Aorta (tissue), 5 donors: ENCODE measurements around the gene LAPTM5. TPM values are rescaled to one million over a fixed set of nuclear protein-coding genes. Genes with fewer than 3 reads are reported as not detected.

Experiments
- ATAC-seq: fragments of 200-7000 bp; cut with Tn5 transposase; one replicate; pipeline ENCODE4 v1.9.1; 2022; ENCODE audit warnings: moderate library complexity; ENCODE audit not compliant: low FRiP score
- DNase-seq, 2 donors: peaks; one replicate each; pipeline ENCODE4 v3.0.0-alpha.2; 2020
- H3K27ac ChIP-seq, 2 donors: one replicate each; pipeline ENCODE4 v1.5.1; 2013; ENCODE audit warnings: low read length in 2 of 2, mild to moderate bottlenecking in 2 of 2, moderate library complexity in 2 of 2, control low read depth in 1 of 2, inconsistent platforms in 1 of 2, low read depth in 1 of 2
- H3K27me3 ChIP-seq, 2 donors: one replicate each; pipeline ENCODE4 v1.6.1; 2013; ENCODE audit warnings: control low read depth in 1 of 2, low read length in 1 of 2, mild to moderate bottlenecking in 1 of 2, moderate library complexity in 1 of 2; ENCODE audit not compliant: insufficient read depth in 2 of 2, control insufficient read depth in 1 of 2
- H3K36me3 ChIP-seq, 2 donors: one replicate each; pipeline ENCODE4 v1.6.1; 2013; ENCODE audit warnings: control low read depth in 1 of 2, low read length in 1 of 2, mild to moderate bottlenecking in 1 of 2; ENCODE audit not compliant: insufficient read depth in 2 of 2, control insufficient read depth in 1 of 2
- H3K4me1 ChIP-seq, 2 donors: one replicate each; pipeline ENCODE4 v1.6.1; 2013; ENCODE audit warnings: low read length in 2 of 2, control low read depth in 1 of 2, mild to moderate bottlenecking in 1 of 2, moderate library complexity in 1 of 2; ENCODE audit not compliant: insufficient read depth in 2 of 2, control insufficient read depth in 1 of 2
- H3K4me3 ChIP-seq, 2 donors: one replicate each; pipeline ENCODE4 v1.5.1; 2013; ENCODE audit warnings: low read length in 2 of 2, control low read depth in 1 of 2, mild to moderate bottlenecking in 1 of 2
- H3K9me3 ChIP-seq: one replicate; pipeline ENCODE4 v1.6.1; 2013; ENCODE audit warnings: mild to moderate bottlenecking, low read length; ENCODE audit not compliant: control insufficient read depth
- WGBS, 2 donors: extraction: QIAGEN DNeasy Blood & Tissue Kit; methylation state at CpG; one replicate each; pipeline ENCODE4 v1.1.7; 2013; 5-methylcytosine and 5-hydroxymethylcytosine counted together
- intact Hi-C, 2 donors: fragments of 100-400 bp; cut with DNase I; formaldehyde crosslinking; loops; one replicate each; pipeline versions ENCODE4 v1.14.2 to v1.15.0; 2022
- polyA plus RNA-seq, 2 donors: library from polyadenylated mRNA; stranded (reverse); fragments of 200-250 nt; gene quantifications; one replicate each; pipeline ENCODE4 v1.2.3, GENCODE V29; 2013
- total RNA-seq, 2 donors: library from RNA; stranded (reverse); fragmentation: NEBNext Ultra II Directional; extraction: Animal tissue kit (Norgen Biotek cat#: 25700); gene quantifications; one replicate each; pipeline ENCODE4 v1.2.1, GENCODE V29; 2021
- donor health status: healthy with polysubstance abuse.
- donor health status: Bipolar disorder and iron deficiency.
- donor health status: DM: no; HTN: no; CAD: no.
- donor health status: DM: no; HTN: no; CAD: no.
- donor health status: DM: yes; HTN: yes; CAD: no.

Gene LAPTM5
- total and polyA plus RNA-seq, 4 donors = 18.0 to 122 (median 115) TPM

- no peak for ATAC-seq
- WGBS, 2 donors = 78% methylated on average over 9 of the region's 9 CpGs
- Histone ChIP-seq H3K4me3 (no peak overlapping the region), H3K9me3 (no peaks in the 10 kb centered on the region), H3K27me3 (no peaks in the 10 kb centered on the region), H3K4me1 (no peaks in the 10 kb centered on the region), H3K36me3 (no peaks in the 10 kb centered on the region), H3K27ac (no peak overlapping the region)
- DNase-seq = no peak
- intact Hi-C loops = no loop called here
These were observed 2.8 kb downstream of the LAPTM5 start for GRCh38 chr1:30754684-30755171.

- 59 to 67% methylated on average over 13 of the region's 13 CpGs for WGBS, 2 donors
- no peak for ATAC-seq
- intact Hi-C loops = no loop called here
- H3K27ac ChIP-seq = no peak overlapping the region
- H3K27me3 ChIP-seq = no peaks in the 10 kb centered on the region
- no peaks in the 10 kb centered on the region for H3K4me1 ChIP-seq
- H3K4me3 ChIP-seq = no peak overlapping the region
- no peaks in the 10 kb centered on the region for H3K9me3 ChIP-seq
- DNase-seq = no peak
- H3K36me3 ChIP-seq = no peaks in the 10 kb centered on the region
These were observed 3.9 kb downstream of the LAPTM5 start for GRCh38 chr1:30753660-30754123.

GRCh38 chr1:30753118-30753517, 4.5 kb downstream of the LAPTM5 start:
- intact Hi-C loops = no loop called here
- Histone ChIP-seq H3K27ac (no peak overlapping the region), H3K36me3 (no peaks in the 10 kb centered on the region), H3K4me3 (no peak overlapping the region), H3K27me3 (no peaks in the 10 kb centered on the region), H3K9me3 (no peaks in the 10 kb centered on the region), H3K4me1 (no peaks in the 10 kb centered on the region)
- DNase-seq = no peak
- ATAC-seq = no peak
- 63 to 71% methylated on average over 3 of the region's 3 CpGs for WGBS, 2 donors

- no peak for DNase-seq
- H3K4me3 ChIP-seq = no peak overlapping the region
- 76 to 87% methylated on average over 9 of the region's 9 CpGs for WGBS, 2 donors
- ATAC-seq = no peak
- no peak overlapping the region for H3K27ac ChIP-seq
- H3K4me1 ChIP-seq = no peaks in the 10 kb centered on the region
- intact Hi-C loops = no loop called here
- H3K27me3 ChIP-seq = no peaks in the 10 kb centered on the region
- H3K36me3 ChIP-seq = no peaks in the 10 kb centered on the region
- no peaks in the 10 kb centered on the region for H3K9me3 ChIP-seq
These were observed 5.0 kb downstream of the LAPTM5 start for GRCh38 chr1:30752651-30752908.

- no peak overlapping the region for H3K4me3 ChIP-seq
- intact Hi-C loops = no loop called here
- no peaks in the 10 kb centered on the region for H3K27me3 ChIP-seq
- H3K9me3 ChIP-seq = no peaks in the 10 kb centered on the region
- no peak overlapping the region for H3K27ac ChIP-seq
- H3K36me3 ChIP-seq = no peaks in the 10 kb centered on the region
- H3K4me1 ChIP-seq = no peaks in the 10 kb centered on the region
- DNase-seq = no peak
- ATAC-seq = no peak
- WGBS, 2 donors = 93 to 94% methylated on average over 8 of the region's 8 CpGs
These were observed 5.5 kb downstream of the LAPTM5 start for GRCh38 chr1:30751830-30752650.

DNA sequence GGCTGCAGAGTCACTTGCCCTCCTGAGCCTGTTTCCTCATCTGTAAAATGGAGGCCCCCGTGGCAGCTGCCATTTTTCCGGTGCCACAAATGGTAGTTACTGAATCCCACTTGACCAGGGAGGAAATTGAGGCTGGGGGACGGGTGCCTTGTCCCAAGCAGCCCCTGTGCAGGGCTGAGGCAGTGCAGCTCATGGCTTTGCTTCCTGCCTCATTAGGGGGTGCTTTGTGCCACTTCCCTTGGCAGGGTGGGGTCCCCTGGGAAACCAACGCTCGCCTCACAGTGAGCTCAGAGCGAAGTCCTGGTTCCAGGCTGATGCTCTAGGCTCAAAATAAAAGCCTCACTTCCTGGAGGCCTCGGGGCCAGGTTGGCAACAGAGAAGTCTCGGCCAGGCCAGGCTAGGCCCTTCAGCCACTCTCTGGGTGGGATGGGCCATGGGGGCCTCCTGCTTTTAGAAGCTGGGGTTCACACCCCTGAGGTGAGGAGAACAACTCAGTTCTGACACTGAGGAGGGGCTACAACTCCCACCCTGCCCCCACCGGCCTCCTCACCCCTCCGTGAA, 6.8 kb downstream of the LAPTM5 start:
- DNase-seq (no peak), ATAC-seq (no peak)
- no peak overlapping the region for H3K27ac ChIP-seq
- intact Hi-C loops = no loop called here
- H3K4me1 ChIP-seq = no peaks in the 10 kb centered on the region
- no peaks in the 10 kb centered on the region for H3K27me3 ChIP-seq
- no peaks in the 10 kb centered on the region for H3K36me3 ChIP-seq
- WGBS, 2 donors = 49 to 54% methylated on average over 10 of the region's 10 CpGs
- no peaks in the 10 kb centered on the region for H3K9me3 ChIP-seq
- no peak overlapping the region for H3K4me3 ChIP-seq

DNA sequence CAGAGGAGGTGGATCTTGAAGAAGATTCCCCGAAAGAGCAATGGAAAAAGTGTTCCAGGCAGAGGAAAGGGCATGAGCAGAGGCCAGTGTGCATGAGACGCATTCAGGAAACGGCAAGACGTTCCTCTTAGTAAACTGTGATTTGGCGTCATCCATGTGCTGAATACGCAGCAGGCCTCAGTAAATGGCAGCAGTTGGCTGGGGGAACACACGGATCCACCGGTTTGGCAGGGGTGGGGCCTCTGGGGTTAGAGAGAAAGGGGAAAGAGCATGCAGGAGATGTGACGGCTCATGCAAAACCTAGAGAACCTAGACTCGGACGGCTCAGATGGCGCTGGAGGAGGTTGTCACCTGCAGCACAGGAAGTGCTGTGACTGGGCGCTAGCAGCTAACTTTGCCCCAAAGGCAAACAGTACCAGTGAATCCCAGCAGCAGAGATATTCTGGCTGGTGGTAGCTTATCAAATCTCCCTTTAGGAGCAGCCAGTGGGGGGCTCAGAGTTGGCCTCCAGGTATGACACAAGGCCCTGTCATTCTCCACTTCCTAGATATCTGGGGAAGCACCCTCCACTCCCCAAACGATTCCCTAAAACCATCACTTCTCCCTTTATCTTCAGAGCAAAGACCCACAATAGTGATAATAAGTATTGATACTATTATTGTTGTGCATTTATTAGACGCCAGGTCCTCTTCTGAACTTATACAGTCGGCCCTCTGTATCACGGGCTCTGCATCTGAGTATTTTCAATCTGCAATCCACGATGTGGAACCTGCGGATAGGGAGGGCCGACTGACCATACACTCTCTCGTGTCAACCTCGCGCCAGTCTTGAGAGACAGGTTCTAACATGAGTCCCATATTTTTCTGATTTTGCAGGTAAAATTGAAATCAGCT, 7.6 kb downstream of the LAPTM5 start:
- 88 to 90% methylated on average over 23 of the region's 23 CpGs for WGBS, 2 donors
- Histone ChIP-seq H3K27ac (no peak overlapping the region), H3K27me3 (no peaks in the 10 kb centered on the region), H3K9me3 (no peaks in the 10 kb centered on the region), H3K36me3 (no peaks in the 10 kb centered on the region), H3K4me3 (no peak overlapping the region), H3K4me1 (no peaks in the 10 kb centered on the region)
- DNase-seq (no peak), ATAC-seq (no peak)
- intact Hi-C loops = no loop called here

DNA sequence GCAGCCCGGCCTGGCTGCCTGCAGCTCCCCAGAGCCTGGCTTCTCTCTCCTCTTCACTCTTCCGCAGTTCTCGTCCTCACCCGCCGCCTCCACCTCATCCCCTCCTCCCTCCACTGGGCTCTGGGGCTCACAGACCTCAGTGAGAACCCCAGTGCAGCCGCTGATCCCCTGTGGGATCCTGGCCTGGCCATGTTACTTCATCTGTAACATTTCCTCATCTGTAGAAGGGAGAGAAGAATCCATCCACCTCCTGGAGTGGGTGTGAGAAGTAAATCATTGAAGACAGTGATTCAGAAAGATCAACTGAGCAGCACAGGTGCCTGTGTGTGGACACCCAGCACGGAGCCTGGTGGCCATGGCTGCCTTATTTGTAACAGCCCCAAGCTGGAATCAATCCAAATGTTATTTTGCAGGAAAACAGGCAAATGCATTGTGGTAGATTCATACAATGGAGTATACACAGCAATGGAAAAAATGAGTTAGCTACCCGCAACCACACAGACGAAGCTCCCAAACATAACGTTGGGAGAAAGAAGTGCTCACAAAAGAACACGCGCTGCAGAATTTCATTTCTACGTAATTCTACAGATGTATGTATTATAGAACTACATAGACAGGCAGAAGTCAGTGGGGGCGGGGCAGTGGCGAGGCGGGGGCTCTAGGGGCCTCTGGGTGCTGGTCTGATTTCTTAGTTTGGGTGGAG, 8.7 kb downstream of the LAPTM5 start:
- Histone ChIP-seq H3K36me3 (no peaks in the 10 kb centered on the region), H3K27ac (no peak overlapping the region), H3K9me3 (no peaks in the 10 kb centered on the region), H3K4me1 (no peaks in the 10 kb centered on the region), H3K27me3 (no peaks in the 10 kb centered on the region), H3K4me3 (no peak overlapping the region)
- intact Hi-C loops = no loop called here
- no peak for ATAC-seq
- 83 to 87% methylated on average over 16 of the region's 16 CpGs for WGBS, 2 donors
- no peak for DNase-seq
